ENCODE results near the gene DDIT4.
A peak's percentile ranks its signal among the peaks of the same experiment; 100 is the strongest.

The DDIT4 gene

GRCh38 chr10:72319416-72320254 lies 45.9 kb downstream of the DDIT4 start:
- DNase-seq = no peak

- DNase-seq = peak; percentile 1
Observed at GRCh38 chr10:72320676-72321247, 47.0 kb downstream of the DDIT4 start.

GRCh38 chr10:72321248-72322029 lies 47.7 kb downstream of the DDIT4 start:
- DNase-seq = no peak

- DNase-seq = no peak
Observed at GRCh38 chr10:72322030-72322279, 48.2 kb downstream of the DDIT4 start.

GRCh38 chr10:72322280-72323058 lies 48.7 kb downstream of the DDIT4 start:
- no peak for DNase-seq

- no peak for DNase-seq
Observed at GRCh38 chr10:72323108-72323749, 49.5 kb downstream of the DDIT4 start.

GRCh38 chr10:72323771-72324191 lies 50.1 kb downstream of the DDIT4 start:
- no peak for DNase-seq
